ENCODE data around the gene PDE8B.
"Not testable (repeated sequence)": the region's sequence is repeated elsewhere in the genome, so short reads cannot be mapped to it uniquely, and the experiment has no call there.

PDE8B gene

GRCh38 chr5:77360381-77360780, 149.9 kb downstream of the PDE8B start:
- no peaks in the 10 kb centered on the region for H3K36me3 Mint-ChIP-seq
- ATAC-seq: no peak
- H3K27ac Mint-ChIP-seq: no peak overlapping the region
- peaks cover 18% of the 10 kb centered on the region for H3K27me3 Mint-ChIP-seq
- peaks cover 3% of the 10 kb centered on the region for H3K9me3 Mint-ChIP-seq
- H3K4me1 Mint-ChIP-seq: peaks cover 25% of the 10 kb centered on the region
- H3K4me3 Mint-ChIP-seq: no peak overlapping the region

- H3K9me3 Mint-ChIP-seq: peaks cover 3% of the 10 kb centered on the region
- H3K36me3 Mint-ChIP-seq: no peaks in the 10 kb centered on the region
- no peak for ATAC-seq
- H3K4me3 Mint-ChIP-seq: no peak overlapping the region
- peaks cover 18% of the 10 kb centered on the region for H3K27me3 Mint-ChIP-seq
- peaks cover 22% of the 10 kb centered on the region for H3K4me1 Mint-ChIP-seq
- H3K27ac Mint-ChIP-seq: no peak overlapping the region
Observed at GRCh38 chr5:77360973-77361372, 150.5 kb downstream of the PDE8B start.

GRCh38 chr5:77366717-77367500, 156.4 kb downstream of the PDE8B start:
- no peak overlapping the region for H3K27ac Mint-ChIP-seq
- H3K36me3 Mint-ChIP-seq: no peaks in the 10 kb centered on the region
- peaks cover 10% of the 10 kb centered on the region for H3K27me3 Mint-ChIP-seq
- H3K9me3 Mint-ChIP-seq: no peaks in the 10 kb centered on the region
- no peak overlapping the region for H3K4me3 Mint-ChIP-seq
- H3K4me1 Mint-ChIP-seq: no peaks in the 10 kb centered on the region
- no peak for ATAC-seq

DNA sequence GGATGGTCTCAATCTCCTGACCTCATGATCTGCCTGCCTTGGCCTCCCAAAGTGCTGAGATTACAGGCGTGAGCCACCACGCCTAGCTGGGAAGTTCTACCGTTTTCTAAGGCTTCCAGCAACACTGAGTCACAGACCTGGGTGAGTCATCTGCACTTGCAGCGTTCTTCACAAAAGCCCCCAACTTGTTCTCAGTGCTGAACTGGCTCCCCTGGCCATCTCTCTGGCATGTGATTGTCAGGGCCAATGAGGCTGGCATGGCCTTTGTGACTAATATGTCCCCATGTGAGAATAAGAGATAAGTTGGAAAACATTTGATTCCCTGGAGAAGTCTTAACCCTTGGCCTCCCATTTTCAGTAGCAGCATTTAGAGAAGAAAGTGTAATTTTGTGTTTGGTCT, 157.3 kb downstream of the PDE8B start:
- H3K27ac Mint-ChIP-seq: peak overlapping the region; percentile 1
- no peaks in the 10 kb centered on the region for H3K9me3 Mint-ChIP-seq
- no peak for ATAC-seq
- H3K4me1 Mint-ChIP-seq: no peaks in the 10 kb centered on the region
- peaks cover 6% of the 10 kb centered on the region for H3K27me3 Mint-ChIP-seq
- H3K4me3 Mint-ChIP-seq: no peak overlapping the region
- H3K36me3 Mint-ChIP-seq: no peaks in the 10 kb centered on the region

DNA sequence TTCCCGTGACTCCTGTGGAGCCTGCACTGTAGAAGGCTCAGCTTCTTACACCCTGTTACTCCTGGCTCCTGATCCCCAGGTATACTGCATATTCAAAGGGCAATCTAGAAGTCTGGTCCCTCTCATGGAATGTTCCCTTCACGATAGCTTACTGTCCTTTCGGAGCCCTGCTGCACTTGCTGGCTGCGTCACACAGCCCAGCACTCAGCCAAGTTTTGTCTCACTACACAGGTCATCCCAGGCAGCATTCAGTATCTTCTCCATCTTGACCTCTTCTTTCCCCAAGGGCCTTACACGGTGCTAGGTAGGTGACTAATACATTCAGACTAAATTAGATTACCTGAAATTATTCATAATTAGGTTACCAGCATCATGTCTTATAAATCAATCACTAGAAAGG, 157.9 kb downstream of the PDE8B start:
- ATAC-seq: no peak
- Mint-ChIP-seq H3K27me3 (no peaks in the 10 kb centered on the region), H3K27ac (peak overlapping the region; percentile 1), H3K4me3 (no peak overlapping the region), H3K36me3 (no peaks in the 10 kb centered on the region), H3K4me1 (no peaks in the 10 kb centered on the region), H3K9me3 (no peaks in the 10 kb centered on the region)

DNA sequence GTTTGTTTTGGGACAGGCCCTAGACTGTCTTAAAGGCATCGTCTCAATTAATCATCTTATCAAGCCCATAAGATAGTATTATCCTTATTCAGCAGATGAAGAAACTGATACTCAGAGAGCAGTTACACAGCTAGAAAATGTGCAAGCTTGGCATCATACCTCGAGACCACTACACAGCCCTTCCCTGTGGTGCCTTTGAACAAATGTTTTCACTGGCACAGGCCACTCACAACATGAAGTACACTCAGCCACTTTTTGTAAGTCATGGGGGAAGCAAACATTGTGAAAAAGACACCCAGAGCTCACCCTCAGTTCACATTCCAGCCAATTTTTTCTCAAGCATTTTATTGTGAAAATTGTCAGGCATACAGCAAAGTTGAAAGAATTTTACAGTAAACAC, 159.1 kb downstream of the PDE8B start:
- no peaks in the 10 kb centered on the region for H3K27me3 Mint-ChIP-seq
- H3K4me1 Mint-ChIP-seq: no peaks in the 10 kb centered on the region
- no peak overlapping the region for H3K27ac Mint-ChIP-seq
- ATAC-seq: no peak
- no peak overlapping the region for H3K4me3 Mint-ChIP-seq
- no peaks in the 10 kb centered on the region for H3K9me3 Mint-ChIP-seq
- H3K36me3 Mint-ChIP-seq: no peaks in the 10 kb centered on the region

GRCh38 chr5:77374686-77375085, 164.2 kb downstream of the PDE8B start:
- ATAC-seq: no peak
- no peak overlapping the region for H3K4me3 Mint-ChIP-seq

DNA sequence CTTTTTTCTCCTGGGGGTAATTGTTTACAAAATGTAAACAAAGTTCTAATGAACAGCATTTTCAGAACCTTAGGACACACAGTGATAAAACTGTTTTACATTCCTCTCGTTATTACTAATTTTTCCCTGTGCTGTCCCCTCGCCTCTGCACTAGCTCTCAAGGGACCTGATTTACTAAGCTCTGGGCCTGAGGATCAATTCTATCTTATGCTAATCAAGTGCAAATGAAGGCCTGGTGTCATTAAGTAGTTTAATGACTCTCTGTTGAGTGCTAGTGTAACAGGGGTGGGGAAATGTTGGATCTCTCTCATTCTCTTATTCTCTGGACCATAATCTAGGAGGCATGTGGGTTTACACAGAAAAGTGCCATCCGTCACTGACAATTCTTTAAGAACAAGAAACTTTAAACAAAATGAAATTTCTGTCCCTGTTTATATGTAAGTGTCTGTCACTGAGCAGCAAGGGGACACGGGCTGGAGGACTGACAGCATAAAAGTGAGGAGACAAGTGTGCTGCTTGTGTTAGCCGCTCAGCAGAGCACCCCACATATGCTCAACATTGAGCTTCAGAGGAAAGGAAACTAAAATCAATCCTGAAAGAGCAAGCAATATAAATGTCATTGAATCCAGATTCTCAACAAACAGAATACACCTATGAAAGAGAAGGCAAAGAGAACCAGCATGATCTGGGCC, 166.3 kb downstream of the PDE8B start:
- ATAC-seq: no peak
- Mint-ChIP-seq H3K27ac (no peak overlapping the region), H3K9me3 (no peaks in the 10 kb centered on the region), H3K4me1 (peaks cover 15% of the 10 kb centered on the region), H3K36me3 (no peaks in the 10 kb centered on the region), H3K27me3 (peaks cover 9% of the 10 kb centered on the region), H3K4me3 (no peak overlapping the region)

More at GRCh38 chr5:77374686-77375085, 164.2 kb downstream of the PDE8B start:
- H3K36me3 Mint-ChIP-seq: no peaks in the 10 kb centered on the region
- H3K27me3 Mint-ChIP-seq: peaks cover 9% of the 10 kb centered on the region
- H3K27ac Mint-ChIP-seq: no peak overlapping the region
- peaks cover 10% of the 10 kb centered on the region for H3K4me1 Mint-ChIP-seq
- no peaks in the 10 kb centered on the region for H3K9me3 Mint-ChIP-seq

DNA sequence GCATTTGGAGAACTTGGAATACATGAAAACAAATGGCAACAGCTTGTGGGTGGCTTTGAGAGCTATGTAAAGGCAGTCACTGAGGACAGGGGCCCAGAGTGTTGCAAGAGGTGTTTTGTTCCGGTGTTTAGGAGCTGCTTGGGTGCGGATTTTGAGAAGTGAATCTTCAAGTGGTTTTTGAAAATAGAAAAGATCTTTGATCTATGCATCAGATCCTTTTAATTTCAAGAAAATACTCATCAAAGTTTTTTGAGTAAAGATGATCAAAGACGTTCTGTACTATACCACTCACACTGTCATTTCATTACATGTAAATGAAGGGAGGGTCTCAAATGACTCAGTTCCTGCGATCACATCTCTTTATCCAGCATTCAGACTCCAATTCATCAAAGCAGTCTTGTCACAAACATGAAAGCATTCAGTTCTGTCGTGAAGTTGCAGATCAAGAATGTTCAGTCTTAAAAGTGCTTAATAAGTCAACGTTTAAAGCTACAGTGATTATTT, 169.1 kb downstream of the PDE8B start:
- peak; percentile 85 for ATAC-seq
- Mint-ChIP-seq H3K36me3 (no peaks in the 10 kb centered on the region), H3K4me1 (peaks cover 23% of the 10 kb centered on the region), H3K4me3 (no peak overlapping the region), H3K27me3 (peaks cover 9% of the 10 kb centered on the region), H3K9me3 (peaks cover 3% of the 10 kb centered on the region), H3K27ac (no peak overlapping the region)

GRCh38 chr5:77380636-77381035, 170.2 kb downstream of the PDE8B start:
- H3K27me3 Mint-ChIP-seq: peaks cover 9% of the 10 kb centered on the region
- ATAC-seq: no peak
- no peak overlapping the region for H3K4me3 Mint-ChIP-seq
- no peaks in the 10 kb centered on the region for H3K36me3 Mint-ChIP-seq
- H3K9me3 Mint-ChIP-seq: peaks cover 3% of the 10 kb centered on the region
- peaks cover 23% of the 10 kb centered on the region for H3K4me1 Mint-ChIP-seq
- no peak overlapping the region for H3K27ac Mint-ChIP-seq

- ATAC-seq, H3K27me3 Mint-ChIP-seq, H3K27ac Mint-ChIP-seq, H3K4me3 Mint-ChIP-seq, H3K36me3 Mint-ChIP-seq, H3K9me3 Mint-ChIP-seq: not testable (repeated sequence)
- peaks cover 23% of the 10 kb centered on the region for H3K4me1 Mint-ChIP-seq
Observed at GRCh38 chr5:77383336-77383735, 172.9 kb downstream of the PDE8B start.

DNA sequence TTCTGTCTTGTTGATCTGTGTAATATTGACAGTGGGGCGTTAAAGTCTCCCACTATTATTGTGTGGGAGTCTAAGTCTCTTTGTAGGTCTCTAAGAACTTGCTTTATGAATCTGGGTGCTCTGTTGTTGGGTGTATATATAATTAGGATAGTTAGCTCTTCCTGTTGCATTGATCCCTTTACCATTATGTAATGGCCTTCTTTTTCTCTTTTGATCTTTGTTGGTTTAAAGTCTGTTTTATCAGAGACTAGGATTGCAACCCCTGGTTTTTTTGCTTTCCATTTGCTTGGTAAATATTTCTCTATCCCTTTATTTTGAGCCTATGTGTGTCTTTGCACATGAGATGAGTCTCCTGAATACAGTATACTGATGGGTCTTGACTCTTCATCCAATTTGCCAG, 175.9 kb downstream of the PDE8B start:
- ATAC-seq, H3K9me3 Mint-ChIP-seq, H3K36me3 Mint-ChIP-seq, H3K4me1 Mint-ChIP-seq, H3K4me3 Mint-ChIP-seq, H3K27ac Mint-ChIP-seq: not testable (repeated sequence)
- peaks cover 18% of the 10 kb centered on the region for H3K27me3 Mint-ChIP-seq

DNA sequence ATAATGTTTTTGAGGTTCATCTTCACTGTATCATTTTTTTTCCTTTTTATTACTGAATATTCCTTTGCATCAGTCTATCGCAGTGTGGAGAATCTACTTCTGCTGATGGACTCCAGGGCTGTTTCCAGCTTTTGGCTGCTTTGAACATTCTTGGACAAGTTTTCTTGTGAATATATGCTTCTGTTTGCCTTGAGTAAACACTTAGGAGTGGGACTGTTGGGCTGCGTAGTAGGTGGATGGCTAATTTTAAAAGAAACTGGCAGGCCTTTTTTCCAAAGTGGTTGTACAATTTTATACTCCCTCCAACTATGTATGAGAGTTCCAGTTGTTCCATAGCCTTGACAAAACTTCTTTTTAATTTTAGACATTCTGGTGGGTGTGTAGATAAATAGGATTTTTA, 179.3 kb downstream of the PDE8B start:
- no peaks in the 10 kb centered on the region for H3K36me3 Mint-ChIP-seq
- H3K27me3 Mint-ChIP-seq: peaks cover 21% of the 10 kb centered on the region
- H3K4me1 Mint-ChIP-seq: no peaks in the 10 kb centered on the region
- no peak overlapping the region for H3K27ac Mint-ChIP-seq
- no peak for ATAC-seq
- H3K9me3 Mint-ChIP-seq: no peaks in the 10 kb centered on the region
- H3K4me3 Mint-ChIP-seq: no peak overlapping the region

DNA sequence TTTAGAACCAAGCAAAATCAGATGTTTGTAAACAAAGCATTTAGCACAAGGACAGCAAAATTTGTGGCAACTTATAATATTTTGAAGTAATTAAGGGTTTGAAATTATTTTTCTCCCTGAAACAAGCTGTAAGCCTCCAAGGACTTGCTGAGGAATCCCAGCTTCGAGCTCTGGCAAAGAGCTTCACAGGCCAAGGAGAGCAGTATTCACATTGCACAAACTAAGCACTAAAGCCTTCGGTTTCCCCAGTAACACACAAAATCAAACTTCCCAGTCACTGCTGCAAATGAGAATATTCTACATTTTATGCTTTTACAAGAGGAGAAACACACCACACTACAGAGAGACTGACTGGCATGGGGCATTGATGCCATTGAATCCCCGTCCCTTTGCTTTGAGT, 179.7 kb downstream of the PDE8B start:
- Mint-ChIP-seq H3K4me3 (no peak overlapping the region), H3K4me1 (no peaks in the 10 kb centered on the region), H3K9me3 (no peaks in the 10 kb centered on the region), H3K27ac (no peak overlapping the region), H3K27me3 (peaks cover 21% of the 10 kb centered on the region), H3K36me3 (no peaks in the 10 kb centered on the region)
- ATAC-seq: no peak

DNA sequence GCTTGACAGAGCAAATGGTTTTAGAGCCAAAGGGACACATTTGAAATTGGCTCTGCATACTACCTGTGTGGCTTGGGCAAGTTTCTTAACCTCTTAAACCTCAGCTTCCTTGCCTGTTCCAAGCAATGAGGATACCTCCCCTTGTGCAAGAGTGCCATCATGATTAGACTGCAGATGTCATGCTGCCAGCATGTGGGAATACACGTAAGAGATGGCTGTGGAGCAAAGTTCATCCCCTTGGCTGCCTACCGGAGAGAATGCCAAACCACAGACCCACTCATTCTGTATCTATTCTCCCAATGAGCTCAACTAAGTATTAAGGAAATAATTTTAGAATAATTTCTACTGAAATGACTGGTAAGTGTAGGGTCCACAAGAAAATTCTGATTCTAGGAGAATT, 180.3 kb downstream of the PDE8B start:
- Mint-ChIP-seq H3K27ac (no peak overlapping the region), H3K36me3 (no peaks in the 10 kb centered on the region), H3K4me3 (no peak overlapping the region), H3K4me1 (no peaks in the 10 kb centered on the region), H3K27me3 (peaks cover 21% of the 10 kb centered on the region), H3K9me3 (no peaks in the 10 kb centered on the region)
- no peak for ATAC-seq

DNA sequence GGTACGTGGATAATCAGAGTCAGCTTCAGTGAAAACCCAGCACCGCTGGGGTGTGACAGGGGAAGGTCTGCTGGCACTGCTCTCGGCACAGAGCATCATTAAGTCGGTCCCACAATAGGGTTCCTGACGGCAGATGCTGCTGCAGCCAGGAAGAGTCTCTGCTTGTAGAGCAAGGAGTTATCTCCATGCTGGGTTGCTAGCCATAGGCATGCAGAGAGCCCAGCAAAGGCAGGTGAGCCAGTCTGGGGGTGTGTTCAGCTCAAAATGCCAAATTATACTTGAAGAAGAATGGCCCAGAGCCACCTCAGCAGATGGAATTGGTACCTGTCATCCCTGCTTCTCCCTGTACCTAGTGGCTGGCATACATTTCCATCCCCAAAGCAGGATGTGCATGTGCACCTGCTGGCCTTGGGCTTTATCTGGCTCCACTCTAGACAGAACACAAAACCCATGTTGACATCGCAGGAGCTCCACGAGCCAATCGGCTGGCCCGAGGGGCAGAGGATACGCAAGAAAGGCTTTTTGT, 180.8 kb downstream of the PDE8B start:
- ATAC-seq: peak; percentile 39
- no peaks in the 10 kb centered on the region for H3K36me3 Mint-ChIP-seq
- peaks cover 21% of the 10 kb centered on the region for H3K27me3 Mint-ChIP-seq
- H3K4me3 Mint-ChIP-seq: no peak overlapping the region
- peaks cover 4% of the 10 kb centered on the region for H3K4me1 Mint-ChIP-seq
- no peak overlapping the region for H3K27ac Mint-ChIP-seq
- no peaks in the 10 kb centered on the region for H3K9me3 Mint-ChIP-seq

Measured in stimulated activated memory B cell treated with anti-CD40 and anti-IgM and Interleukin-4, amounts not matched to agents 10 μg/mL and 1 μg/mL and 100 μg/mL, for 72 hours (primary cell).